ENCODE results near the gene COL25A1. TPM values are rescaled to one million over a fixed set of nuclear protein-coding genes. Genes with fewer than 3 reads are reported as not detected.

COL25A1 gene
- total RNA-seq, 1 experiment from 2014 or later: not detected

- no peak for ATAC-seq
Observed at GRCh38 chr4:109214622-109215301, 87.7 kb downstream of the COL25A1 start.

GRCh38 chr4:109213056-109213455, 89.4 kb downstream of the COL25A1 start:
- no TSS peak for BruUV-seq (replicated peaks)

More at GRCh38 chr4:109214622-109215301, 87.7 kb downstream of the COL25A1 start:
- Histone ChIP-seq H3K27me3 (ENCODE audit: control insufficient read depth, insufficient read depth, low read length) (no peaks in the 10 kb centered on the region), H3K9me3 (ENCODE audit: control insufficient read depth, insufficient read depth, low read depth, low read length) (no peaks in the 10 kb centered on the region), H3K27ac (ENCODE audit: low read length) (no peak overlapping the region), H3K36me3 (ENCODE audit: control insufficient read depth, insufficient read depth, low read length) (no peaks in the 10 kb centered on the region), H3K4me3 (ENCODE audit: low read depth in 2 of 2, low read length in 2 of 2) (no peak overlapping the region), H3K4me1 (ENCODE audit: control insufficient read depth, insufficient read depth, low read length) (no peaks in the 10 kb centered on the region)
- POLR2A ChIA-PET: no interaction called here
- CTCF ChIA-PET: no interaction called here
- in situ Hi-C loops (cut with HindIII; ENCODE audit: low pct_unique_long_range_greater_than_20kb, low sequenced_read_pairs) (no loop called here), intact Hi-C loops (cut with micrococcal nuclease; ENCODE audit: unreplicated experiment) (no loop called here)
- no peak for TF ChIP-seq POLR2AphosphoS5 (IDR thresholded peaks at IDR 0.05; ENCODE audit: low read depth, low read length)
- no TSS peak for BruUV-seq (replicated peaks)
- no peak for DNase-seq (ENCODE audit: low read depth, low spot score)

More at GRCh38 chr4:109213056-109213455, 89.4 kb downstream of the COL25A1 start:
- CTCF ChIA-PET: no interaction called here
- no peaks in the 10 kb centered on the region for H3K9me3 ChIP-seq (ENCODE audit: control insufficient read depth, insufficient read depth, low read depth, low read length)
- ATAC-seq (no peak), DNase-seq (ENCODE audit: low read depth, low spot score) (no peak)
- no peaks in the 10 kb centered on the region for H3K27me3 ChIP-seq (ENCODE audit: control insufficient read depth, insufficient read depth, low read length)
- no peak overlapping the region for H3K4me3 ChIP-seq (ENCODE audit: low read depth in 2 of 2, low read length in 2 of 2)
- H3K36me3 ChIP-seq (ENCODE audit: control insufficient read depth, insufficient read depth, low read length): no peaks in the 10 kb centered on the region
- H3K27ac ChIP-seq (ENCODE audit: low read length): no peak overlapping the region
- in situ Hi-C loops (cut with HindIII; ENCODE audit: low pct_unique_long_range_greater_than_20kb, low sequenced_read_pairs) (no loop called here), intact Hi-C loops (cut with micrococcal nuclease; ENCODE audit: unreplicated experiment) (no loop called here)
- POLR2A ChIA-PET: no interaction called here
- TF ChIP-seq POLR2AphosphoS5 (IDR thresholded peaks at IDR 0.05; ENCODE audit: low read depth, low read length): no peak
- no peak for TF ChIP-seq SIN3A (IDR thresholded peaks at IDR 0.05; ENCODE audit: borderline replicate concordance, insufficient read depth, low read depth, low read length)
- TF ChIP-seq CTCF (IDR thresholded peaks at IDR 0.05): no peak
- no peak for TF ChIP-seq REST (IDR thresholded peaks at IDR 0.05; ENCODE audit: insufficient read depth in 1 of 2, low read depth in 2 of 2, low read length in 1 of 2)
- TF ChIP-seq TCF7L2 (IDR thresholded peaks at IDR 0.05; ENCODE audit: low read depth, low read length): no peak
- no peaks in the 10 kb centered on the region for H3K4me1 ChIP-seq (ENCODE audit: control insufficient read depth, insufficient read depth, low read length)

Measured in Panc1 (cell line).